Activated CD4-positive, CD25-positive, alpha-beta regulatory T cell treated with anti-CD3 and anti-CD28 coated beads, Interleukin-2, amount 50 U/mL, for 72 hours (primary cell): Measurements from ENCODE around the gene TNNI2.
"Not testable (repeated sequence)": the region's sequence is repeated elsewhere in the genome, so short reads cannot be mapped to it uniquely, and the experiment has no call there.

Source experiments
- DNase-seq: peaks from one replicate; pipeline ENCODE4 v3.0.0; 2021

The TNNI2 gene

GRCh38 chr11:1878137-1879031 lies 39.6 kb downstream of the TNNI2 start:
- peak; percentile 29 for DNase-seq

- no peak for DNase-seq
Measured at GRCh38 chr11:1879342-1879940, 40.7 kb downstream of the TNNI2 start.

GRCh38 chr11:1879941-1880720 lies 41.4 kb downstream of the TNNI2 start:
- DNase-seq: peak; percentile 26

- peak; percentile 30 for DNase-seq
Measured at GRCh38 chr11:1880746-1881441, 42.1 kb downstream of the TNNI2 start.

- peak; percentile 31 for DNase-seq
Measured at GRCh38 chr11:1881442-1882264, 42.9 kb downstream of the TNNI2 start.

- peak; percentile 83 for DNase-seq
Measured at GRCh38 chr11:1882265-1883238, 43.8 kb downstream of the TNNI2 start.

- DNase-seq: no peak
Measured at GRCh38 chr11:1883346-1884302, 44.8 kb downstream of the TNNI2 start.

GRCh38 chr11:1884303-1884700 lies 45.5 kb downstream of the TNNI2 start:
- no peak for DNase-seq

GRCh38 chr11:1886551-1886950 lies 47.8 kb downstream of the TNNI2 start:
- DNase-seq: not testable (repeated sequence)

GRCh38 chr11:1887451-1888346 lies 48.9 kb downstream of the TNNI2 start:
- no peak for DNase-seq

- DNase-seq: no peak
Measured at GRCh38 chr11:1888347-1888753, 49.6 kb downstream of the TNNI2 start.

GRCh38 chr11:1888811-1889210 lies 50.0 kb downstream of the TNNI2 start:
- no peak for DNase-seq

GRCh38 chr11:1889224-1889930 lies 50.6 kb downstream of the TNNI2 start:
- peak; percentile 61 for DNase-seq

- no peak for DNase-seq
Measured at GRCh38 chr11:1889941-1890855, 51.4 kb downstream of the TNNI2 start.
